AG04449 (cell line): ENCODE data around the gene ATP6V1A.

Source experiments
- CTCF ChIA-PET: fragments of 350-600 bp; formaldehyde crosslinking; extraction: SDS; loops from one replicate; lab custom pipeline; 2021; ENCODE audit warnings: antibody characterized with exemption; lab: Yijun Ruan, JAX
- POLR2A ChIA-PET: fragments of 400-600, 350-600 bp; formaldehyde crosslinking; extraction: SDS; loops from one replicate; lab custom pipeline; 2020; ENCODE audit warnings: antibody characterized with exemption, inconsistent platforms; lab: Yijun Ruan, JAX
- DNase-seq: peaks from one replicate; pipeline ENCODE4 v3.0.0-alpha.2; 2010; ENCODE audit warnings: low read depth, low spot score
- H3K4me3 ChIP-seq: 2 replicates; pipeline ENCODE4 v1.5.1; 2011; ENCODE audit warnings: low read depth, mild to moderate bottlenecking, control low read depth, low read length
- TF ChIP-seq, protein P1 (sequence below): IDR thresholded peaks from one replicate; pipeline ENCODE4 v1.5.1; 2011; ENCODE audit warnings: mild to moderate bottlenecking, moderate library complexity, low read length, control low read depth, inconsistent platforms; ENCODE audit not compliant: insufficient read depth; ENCODE audit errors: missing control alignments

The ATP6V1A gene

GRCh38 chr3:113773381-113773780 is 26.5 kb downstream of the ATP6V1A start:
- TF ChIP-seq, protein P1, sequence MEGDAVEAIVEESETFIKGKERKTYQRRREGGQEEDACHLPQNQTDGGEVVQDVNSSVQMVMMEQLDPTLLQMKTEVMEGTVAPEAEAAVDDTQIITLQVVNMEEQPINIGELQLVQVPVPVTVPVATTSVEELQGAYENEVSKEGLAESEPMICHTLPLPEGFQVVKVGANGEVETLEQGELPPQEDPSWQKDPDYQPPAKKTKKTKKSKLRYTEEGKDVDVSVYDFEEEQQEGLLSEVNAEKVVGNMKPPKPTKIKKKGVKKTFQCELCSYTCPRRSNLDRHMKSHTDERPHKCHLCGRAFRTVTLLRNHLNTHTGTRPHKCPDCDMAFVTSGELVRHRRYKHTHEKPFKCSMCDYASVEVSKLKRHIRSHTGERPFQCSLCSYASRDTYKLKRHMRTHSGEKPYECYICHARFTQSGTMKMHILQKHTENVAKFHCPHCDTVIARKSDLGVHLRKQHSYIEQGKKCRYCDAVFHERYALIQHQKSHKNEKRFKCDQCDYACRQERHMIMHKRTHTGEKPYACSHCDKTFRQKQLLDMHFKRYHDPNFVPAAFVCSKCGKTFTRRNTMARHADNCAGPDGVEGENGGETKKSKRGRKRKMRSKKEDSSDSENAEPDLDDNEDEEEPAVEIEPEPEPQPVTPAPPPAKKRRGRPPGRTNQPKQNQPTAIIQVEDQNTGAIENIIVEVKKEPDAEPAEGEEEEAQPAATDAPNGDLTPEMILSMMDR, result no peak
- POLR2A ChIA-PET, result no interaction called here

GRCh38 chr3:113775516-113775915 is 28.7 kb downstream of the ATP6V1A start:
- DNase-seq, result no peak
- ChIA-PET CTCF (interaction anchor here (0.6 kb wide), 1 partner anchor 29 kb away, joined by 3 read pairs; the partner anchor contains the start of genes ATP6V1A and NAA50), POLR2A (no interaction called here)
- TF ChIP-seq, protein P1, result no peak
- no peak overlapping the region for H3K4me3 ChIP-seq

More at GRCh38 chr3:113773381-113773780, 26.5 kb downstream of the ATP6V1A start:
- H3K4me3 ChIP-seq, result no peak overlapping the region
- peak; percentile 73 for DNase-seq
- CTCF ChIA-PET, result interaction anchor here (1.0 to 1.5 kb wide), 2 partner anchors 9 to 37 kb away, joined by 4 to 7 read pairs; no protein-coding TSS in a partner anchor

DNA sequence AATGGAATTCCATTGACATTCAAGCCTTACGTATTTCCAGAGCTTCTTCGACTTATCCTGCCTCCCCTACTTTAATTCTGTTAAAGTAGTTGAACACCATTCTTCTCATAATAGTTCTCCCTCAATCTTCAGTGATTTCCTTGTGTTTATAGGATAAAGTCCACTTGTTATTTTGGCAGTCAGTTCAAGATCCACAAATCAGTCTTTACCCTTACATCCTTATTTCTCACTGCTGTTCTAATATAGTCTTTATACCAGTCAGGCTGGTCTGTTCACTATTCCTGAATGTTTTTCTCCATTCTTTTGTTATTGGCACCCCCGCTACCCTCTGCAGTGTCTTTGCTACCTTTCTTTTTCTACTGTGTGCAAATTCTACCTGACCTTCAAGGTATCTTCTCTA is 29.7 kb downstream of the ATP6V1A start:
- POLR2A ChIA-PET, result no interaction called here
- DNase-seq, result no peak
- CTCF ChIA-PET, result interaction anchor here (0.6 kb wide), 1 partner anchor 31 kb away, joined by 3 read pairs; no protein-coding TSS in a partner anchor
- TF ChIP-seq, protein P1, result no peak
- no peak overlapping the region for H3K4me3 ChIP-seq

DNA sequence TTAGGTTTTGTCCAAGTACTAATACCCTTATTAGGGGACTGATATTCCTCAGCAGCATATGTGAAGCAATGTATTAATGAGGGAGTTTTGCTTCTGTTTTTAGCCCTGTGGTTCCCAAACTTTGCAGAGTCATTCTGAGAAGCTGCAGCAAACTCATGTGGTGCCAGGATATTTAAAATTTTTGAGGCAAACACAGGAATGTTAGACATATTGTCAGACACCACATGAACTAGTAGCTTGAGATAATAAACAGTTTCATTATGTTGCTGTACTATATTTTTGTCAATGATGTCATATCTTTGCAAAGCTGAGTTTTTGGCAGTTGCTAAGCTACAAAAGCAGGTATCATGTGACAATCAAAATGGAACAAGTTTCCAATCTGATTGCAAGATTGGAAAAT is 36.6 kb downstream of the ATP6V1A start:
- DNase-seq, result peak; percentile 95
- POLR2A ChIA-PET, result interaction anchor here (0.7 to 1.1 kb wide), 2 partner anchors 36 to 38 kb away, joined by 3 to 6 read pairs; partner anchors contain the start of genes ATP6V1A and NAA50
- TF ChIP-seq, protein P1, result no peak
- CTCF ChIA-PET, result interaction anchor here (0.5 to 1.5 kb wide), 3 partner anchors 37 to 130 kb away, joined by 3 to 4 read pairs (median 3); partner anchors contain the start of genes ATP6V1A and NAA50
- no peak overlapping the region for H3K4me3 ChIP-seq

GRCh38 chr3:113783980-113784379 is 37.1 kb downstream of the ATP6V1A start:
- H3K4me3 ChIP-seq, result no peak overlapping the region
- TF ChIP-seq, protein P1, result no peak
- DNase-seq, result no peak
- POLR2A ChIA-PET, result interaction anchor here (1.1 kb wide), 1 partner anchor 37 kb away, joined by 6 read pairs; the partner anchor contains the start of gene ATP6V1A
- CTCF ChIA-PET, result interaction anchor here (0.5 to 1.5 kb wide), 3 partner anchors 38 to 129 kb away, joined by 3 to 4 read pairs (median 3); partner anchors contain the start of genes ATP6V1A and NAA50

DNA sequence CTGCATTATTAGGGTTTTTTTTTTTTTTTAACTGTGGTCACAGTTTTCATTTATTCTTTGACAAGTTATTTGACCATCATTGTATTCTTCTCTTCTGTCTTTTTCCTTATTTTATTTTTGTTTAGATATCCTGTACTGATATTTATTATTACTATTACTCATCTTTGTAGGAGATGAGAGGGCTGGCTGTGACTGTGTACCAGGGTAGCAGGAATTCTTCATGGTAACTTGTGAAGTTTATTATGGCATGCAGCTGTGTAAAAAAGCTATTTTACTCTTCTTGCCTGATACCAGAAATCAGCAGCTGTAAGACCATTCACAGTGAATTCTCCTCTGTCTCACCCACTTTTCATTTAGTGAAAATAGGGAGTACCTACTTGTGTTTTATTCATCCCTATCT is 44.5 kb downstream of the ATP6V1A start:
- ChIA-PET CTCF (interaction anchor here (0.6 to 2.0 kb wide), 4 partner anchors 9 to 55 kb away, joined by 3 to 11 read pairs (median 4); no protein-coding TSS in a partner anchor), POLR2A (no interaction called here)
- no peak for DNase-seq
- TF ChIP-seq, protein P1, result no peak
- H3K4me3 ChIP-seq, result no peak overlapping the region
